Measurements from ENCODE around the gene AFF3. TPM values are rescaled to one million over a fixed set of nuclear protein-coding genes. Genes with fewer than 3 reads are reported as not detected.

The AFF3 gene
- total and polyA plus RNA-seq, 8 donors: 1.4 to 78.8 (median 14.7) TPM

- intact Hi-C loops (cut with DNase I; ENCODE audit: low total_unique reads): no loop called here
- TF ChIP-seq CTCF (IDR thresholded peaks at IDR 0.05): no peak
- TF ChIP-seq POLR2A (IDR thresholded peaks at IDR 0.05): no peak
- TF ChIP-seq POLR2AphosphoS5 (IDR thresholded peaks at IDR 0.05): no peak
- no peak for TF ChIP-seq EP300 (IDR thresholded peaks at IDR 0.05)
- 45 to 57% (median 49%) methylated on average over 2 of the region's 2 CpGs for WGBS, 5 donors
These were observed 371.5 kb downstream of the AFF3 start for GRCh38 chr2:99770876-99771275.

GRCh38 chr2:99765731-99766318, 376.6 kb downstream of the AFF3 start:
- Histone ChIP-seq H3K9me3 (no peaks in the 10 kb centered on the region), H3K4me1 (no peaks in the 10 kb centered on the region), H3K36me3 (no peaks in the 10 kb centered on the region), H3K27ac (no peak overlapping the region), H3K4me3 (no peak overlapping the region), H3K27me3 (no peaks in the 10 kb centered on the region)
- intact Hi-C loops (cut with DNase I; ENCODE audit: low total_unique reads): no loop called here
- TF ChIP-seq POLR2AphosphoS5 (IDR thresholded peaks at IDR 0.05) (no peak), CTCF (IDR thresholded peaks at IDR 0.05) (no peak), EP300 (IDR thresholded peaks at IDR 0.05) (no peak), POLR2A (IDR thresholded peaks at IDR 0.05) (no peak)
- 80 to 93% (median 81%) methylated on average over 4 of the region's 4 CpGs for WGBS, 5 donors
- DNase-seq: no peak

More at GRCh38 chr2:99770876-99771275, 371.5 kb downstream of the AFF3 start:
- DNase-seq: no peak
- H3K27me3 ChIP-seq: no peaks in the 10 kb centered on the region
- H3K4me3 ChIP-seq: no peak overlapping the region
- peaks cover 0 to 11% (median 5%) of the 10 kb centered on the region in 4 donors for H3K4me1 ChIP-seq
- H3K36me3 ChIP-seq: no peaks in the 10 kb centered on the region
- no peaks in the 10 kb centered on the region for H3K9me3 ChIP-seq
- no peak overlapping the region for H3K27ac ChIP-seq

- WGBS, 5 donors: 78 to 88% (median 85%) methylated on average over 6 of the region's 6 CpGs
- Histone ChIP-seq H3K4me3 (no peak overlapping the region), H3K27ac (no peak overlapping the region), H3K9me3 (no peaks in the 10 kb centered on the region), H3K4me1 (no peaks in the 10 kb centered on the region), H3K27me3 (no peaks in the 10 kb centered on the region), H3K36me3 (no peaks in the 10 kb centered on the region)
- TF ChIP-seq POLR2A (IDR thresholded peaks at IDR 0.05) (no peak), EP300 (IDR thresholded peaks at IDR 0.05) (no peak), POLR2AphosphoS5 (IDR thresholded peaks at IDR 0.05) (no peak)
- DNase-seq: no peak
- intact Hi-C loops (cut with DNase I; ENCODE audit: low total_unique reads): no loop called here
These were observed 378.6 kb downstream of the AFF3 start for GRCh38 chr2:99763764-99764163.

- no peak for DNase-seq
- Histone ChIP-seq H3K4me3 (no peak overlapping the region), H3K36me3 (no peaks in the 10 kb centered on the region), H3K4me1 (no peaks in the 10 kb centered on the region), H3K27me3 (no peaks in the 10 kb centered on the region), H3K27ac (no peak overlapping the region), H3K9me3 (no peaks in the 10 kb centered on the region)
- 73 to 83% (median 78%) methylated on average over 7 of the region's 7 CpGs for WGBS, 5 donors
- TF ChIP-seq POLR2AphosphoS5 (IDR thresholded peaks at IDR 0.05) (no peak), CTCF (IDR thresholded peaks at IDR 0.05) (no peak), EP300 (IDR thresholded peaks at IDR 0.05) (no peak)
- intact Hi-C loops (cut with DNase I; ENCODE audit: low total_unique reads): no loop called here
These were observed 379.7 kb downstream of the AFF3 start for GRCh38 chr2:99762714-99763113.

GRCh38 chr2:99757611-99758114, 384.7 kb downstream of the AFF3 start:
- Histone ChIP-seq H3K27me3 (no peaks in the 10 kb centered on the region), H3K27ac (no peak overlapping the region), H3K36me3 (no peaks in the 10 kb centered on the region), H3K4me3 (no peak overlapping the region), H3K9me3 (no peaks in the 10 kb centered on the region), H3K4me1 (no peaks in the 10 kb centered on the region)
- 66 to 82% (median 75%) methylated on average over 3 of the region's 3 CpGs for WGBS, 5 donors
- TF ChIP-seq CTCF (IDR thresholded peaks at IDR 0.05) (no peak), POLR2A (IDR thresholded peaks at IDR 0.05) (no peak), EP300 (IDR thresholded peaks at IDR 0.05) (no peak), POLR2AphosphoS5 (IDR thresholded peaks at IDR 0.05) (no peak)
- intact Hi-C loops (cut with DNase I; ENCODE audit: low total_unique reads): no loop called here
- no peak for DNase-seq

Data from stomach (tissue), 9 donors.